Glutamatergic neuron (in vitro differentiated cells): ENCODE data around the gene TRAF7. TPM values are rescaled to one million over a fixed set of nuclear protein-coding genes. Genes with fewer than 3 reads are reported as not detected.

ENCODE experiments used
- DNase-seq: peaks from one replicate; pipeline ENCODE4 v3.0.0; 2022
- H3K27ac Mint-ChIP-seq: one replicate; pipeline ENCODE4 v1.8.0; 2020; ENCODE audit warnings: mild to moderate bottlenecking, mixed read lengths, inconsistent platforms; ENCODE audit not compliant: unreplicated experiment
- H3K27me3 Mint-ChIP-seq: one replicate; pipeline ENCODE4 v1.8.0; 2020; ENCODE audit warnings: mild to moderate bottlenecking, moderate library complexity, mixed read lengths, inconsistent platforms; ENCODE audit not compliant: unreplicated experiment
- H3K36me3 Mint-ChIP-seq: one replicate; pipeline ENCODE4 v1.8.0; 2020; ENCODE audit warnings: mild to moderate bottlenecking, mixed read lengths, inconsistent platforms; ENCODE audit not compliant: unreplicated experiment
- H3K4me1 Mint-ChIP-seq: one replicate; pipeline ENCODE4 v1.8.0; 2020; ENCODE audit warnings: mild to moderate bottlenecking, low read depth, mixed read lengths, inconsistent platforms; ENCODE audit not compliant: unreplicated experiment
- H3K4me3 Mint-ChIP-seq: one replicate; pipeline ENCODE4 v1.8.0; 2020; ENCODE audit warnings: mild to moderate bottlenecking, mixed read lengths, inconsistent platforms; ENCODE audit not compliant: unreplicated experiment
- H3K9me3 Mint-ChIP-seq: one replicate; pipeline ENCODE4 v1.8.0; 2020; ENCODE audit warnings: mild to moderate bottlenecking, moderate library complexity, mixed read lengths, inconsistent platforms; ENCODE audit not compliant: unreplicated experiment
- CTCF ChIP-seq: fragments of 200-600 bp; sonication (generic); IDR thresholded peaks from one replicate; pipeline ENCODE4 v1.5.0; 2021; ENCODE audit not compliant: partially characterized antibody, unreplicated experiment
- total RNA-seq: library from RNA; stranded (reverse); fragmentation: NEBNext Ultra II Directional; extraction: Animal tissue kit (Norgen Biotek cat#: 25700); gene quantifications from one replicate; pipeline ENCODE4 v1.2.1, GENCODE V29; 2021; ENCODE audit not compliant: unreplicated experiment

Gene TRAF7
- total RNA-seq, 1 donor from 2014 or later = 74.8 TPM

DNA sequence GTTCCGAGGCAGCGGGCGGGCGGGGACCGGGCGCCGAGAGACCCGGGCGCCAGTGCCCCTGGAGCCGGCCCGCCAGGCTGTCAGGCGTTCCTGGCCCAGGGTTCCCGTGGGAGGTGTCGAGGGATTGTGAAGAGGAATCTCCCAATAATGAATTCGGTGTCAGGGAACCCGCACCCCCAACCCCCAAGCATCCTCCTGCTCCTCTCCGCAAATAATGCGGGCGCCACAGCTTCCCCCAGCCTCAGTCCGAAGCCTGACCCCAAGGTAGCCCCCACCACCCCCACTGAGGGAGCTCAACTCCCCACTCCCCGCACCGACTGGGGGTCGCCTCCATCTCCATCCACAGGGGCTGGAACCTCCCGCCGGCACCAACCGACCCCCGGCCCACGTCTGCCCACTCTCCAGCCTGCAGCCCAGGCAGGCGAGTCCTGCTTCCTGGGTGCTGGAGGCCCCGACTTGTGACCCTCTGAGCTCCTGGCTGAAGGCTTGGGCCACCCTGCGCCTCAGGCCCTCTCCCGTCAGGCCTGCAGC is 41.5 kb downstream of the TRAF7 start:
- no peaks in the 10 kb centered on the region for H3K4me1 Mint-ChIP-seq
- H3K36me3 Mint-ChIP-seq = peaks cover 5% of the 10 kb centered on the region
- no peak for TF ChIP-seq CTCF
- H3K27ac Mint-ChIP-seq = no peak overlapping the region
- peaks cover 3% of the 10 kb centered on the region for H3K9me3 Mint-ChIP-seq
- DNase-seq = no peak
- no peak overlapping the region for H3K4me3 Mint-ChIP-seq
- peaks cover 24% of the 10 kb centered on the region for H3K27me3 Mint-ChIP-seq

- peaks cover 2% of the 10 kb centered on the region for H3K9me3 Mint-ChIP-seq
- TF ChIP-seq CTCF = no peak
- no peak for DNase-seq
- peak overlapping the region; percentile 34 for H3K4me3 Mint-ChIP-seq
- H3K27me3 Mint-ChIP-seq = peaks cover 25% of the 10 kb centered on the region
- H3K36me3 Mint-ChIP-seq = peaks cover 5% of the 10 kb centered on the region
- no peaks in the 10 kb centered on the region for H3K4me1 Mint-ChIP-seq
- no peak overlapping the region for H3K27ac Mint-ChIP-seq
Measured at GRCh38 chr16:2197765-2198164, 42.2 kb downstream of the TRAF7 start.

- TF ChIP-seq CTCF = no peak
- Mint-ChIP-seq H3K27me3 (peaks cover 25% of the 10 kb centered on the region), H3K27ac (no peak overlapping the region), H3K4me1 (no peaks in the 10 kb centered on the region), H3K4me3 (no peak overlapping the region), H3K9me3 (peaks cover 2% of the 10 kb centered on the region), H3K36me3 (peaks cover 5% of the 10 kb centered on the region)
- DNase-seq = no peak
Measured at GRCh38 chr16:2198283-2198682, 42.7 kb downstream of the TRAF7 start.

DNA sequence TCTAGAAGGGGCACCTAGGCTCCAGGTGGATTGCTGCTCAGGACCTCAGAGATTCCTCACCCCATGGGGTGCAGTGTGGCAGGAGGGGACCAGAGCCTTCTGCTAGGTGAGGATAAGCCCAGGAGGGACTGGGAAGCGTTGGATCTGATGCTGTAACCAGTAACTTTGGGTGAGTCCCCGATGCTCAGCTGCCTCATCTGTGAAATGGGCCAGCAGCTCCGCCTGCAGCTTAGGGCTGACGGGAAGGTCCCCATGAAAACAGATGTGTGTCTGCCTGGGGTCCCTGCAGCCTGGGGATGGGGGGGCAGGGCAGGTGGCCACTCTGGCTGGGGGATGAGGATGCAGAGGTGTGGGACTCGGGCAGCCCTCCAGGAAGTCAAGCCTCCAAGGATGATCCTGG is 43.5 kb downstream of the TRAF7 start:
- H3K4me3 Mint-ChIP-seq = no peak overlapping the region
- peaks cover 5% of the 10 kb centered on the region for H3K9me3 Mint-ChIP-seq
- no peaks in the 10 kb centered on the region for H3K4me1 Mint-ChIP-seq
- peaks cover 25% of the 10 kb centered on the region for H3K27me3 Mint-ChIP-seq
- H3K36me3 Mint-ChIP-seq = peaks cover 5% of the 10 kb centered on the region
- DNase-seq = no peak
- no peak for TF ChIP-seq CTCF
- no peak overlapping the region for H3K27ac Mint-ChIP-seq

- H3K9me3 Mint-ChIP-seq = peaks cover 8% of the 10 kb centered on the region
- no peak overlapping the region for H3K4me3 Mint-ChIP-seq
- H3K27me3 Mint-ChIP-seq = peaks cover 21% of the 10 kb centered on the region
- TF ChIP-seq CTCF = no peak
- no peak for DNase-seq
- no peak overlapping the region for H3K27ac Mint-ChIP-seq
- peaks cover 5% of the 10 kb centered on the region for H3K36me3 Mint-ChIP-seq
- H3K4me1 Mint-ChIP-seq = peaks cover 2% of the 10 kb centered on the region
Measured at GRCh38 chr16:2199621-2200139, 44.1 kb downstream of the TRAF7 start.
